HG03565 (cell line): ENCODE results near the gene VWF.
"Not testable (repeated sequence)": the region's sequence is repeated elsewhere in the genome, so short reads cannot be mapped to it uniquely, and the experiment has no call there.

Experiments
- ATAC-seq: cut with Tn5 transposase; IDR thresholded peaks from one replicate; pipeline ENCODE4 v1.9.1; 2021; ENCODE audit warnings: mild to moderate bottlenecking, moderate library complexity; ENCODE audit not compliant: unreplicated experiment

VWF gene

GRCh38 chr12:6106218-6106617, 18.3 kb downstream of the VWF start:
- ATAC-seq: no peak

- ATAC-seq: no peak
These were observed 19.6 kb downstream of the VWF start for GRCh38 chr12:6104842-6105241.

GRCh38 chr12:6104027-6104426, 20.4 kb downstream of the VWF start:
- no peak for ATAC-seq

- ATAC-seq: not testable (repeated sequence)
These were observed 22.4 kb downstream of the VWF start for GRCh38 chr12:6102021-6102420.

- ATAC-seq: no peak
These were observed 25.2 kb downstream of the VWF start for GRCh38 chr12:6099316-6099715.

- ATAC-seq: no peak
These were observed 27.1 kb downstream of the VWF start for GRCh38 chr12:6097411-6097810.

GRCh38 chr12:6096527-6096926, 27.9 kb downstream of the VWF start:
- no peak for ATAC-seq

GRCh38 chr12:6095269-6095668, 29.2 kb downstream of the VWF start:
- no peak for ATAC-seq

GRCh38 chr12:6093764-6094163, 30.7 kb downstream of the VWF start:
- ATAC-seq: no peak

GRCh38 chr12:6092784-6093722, 31.4 kb downstream of the VWF start:
- ATAC-seq: no peak

GRCh38 chr12:6091786-6092566, 32.5 kb downstream of the VWF start:
- no peak for ATAC-seq

- no peak for ATAC-seq
These were observed 33.7 kb downstream of the VWF start for GRCh38 chr12:6090803-6091202.

- ATAC-seq: no peak
These were observed 35.3 kb downstream of the VWF start for GRCh38 chr12:6088921-6089747.

GRCh38 chr12:6086316-6086715, 38.2 kb downstream of the VWF start:
- no peak for ATAC-seq

- no peak for ATAC-seq
These were observed 38.6 kb downstream of the VWF start for GRCh38 chr12:6085841-6086240.

- ATAC-seq: no peak
These were observed 39.5 kb downstream of the VWF start for GRCh38 chr12:6084969-6085450.

- no peak for ATAC-seq
These were observed 40.1 kb downstream of the VWF start for GRCh38 chr12:6084261-6084968.

GRCh38 chr12:6083601-6084000, 40.9 kb downstream of the VWF start:
- no peak for ATAC-seq

- no peak for ATAC-seq
These were observed 41.9 kb downstream of the VWF start for GRCh38 chr12:6082613-6083012.
